Neuron (in vitro differentiated cells): ENCODE results near the gene FAM229A.
"Not testable (repeated sequence)": the region's sequence is repeated elsewhere in the genome, so short reads cannot be mapped to it uniquely, and the experiment has no call there.

ENCODE experiments used
- H2AFZ ChIP-seq: one replicate; pipeline ENCODE4 v1.6.1; 2013; ENCODE audit warnings: low read depth, mild to moderate bottlenecking, inconsistent platforms, low read length, moderate library complexity
- H3K27me3 ChIP-seq: one replicate; pipeline ENCODE4 v1.6.1; 2013; ENCODE audit warnings: low read length; ENCODE audit not compliant: insufficient read depth
- H3K36me3 ChIP-seq: one replicate; pipeline ENCODE4 v1.6.1; 2013; ENCODE audit warnings: low read length; ENCODE audit not compliant: insufficient read depth
- H3K4me1 ChIP-seq: one replicate; pipeline ENCODE4 v1.6.1; 2013; ENCODE audit warnings: low read length; ENCODE audit not compliant: insufficient read depth
- H3K4me3 ChIP-seq: 2 replicates; pipeline ENCODE4 v1.5.1; 2013; ENCODE audit warnings: mild to moderate bottlenecking, low read length, moderate library complexity
- H3K9me3 ChIP-seq: one replicate; pipeline ENCODE4 v1.6.1; 2013; ENCODE audit warnings: low read length

The FAM229A gene, protein sequence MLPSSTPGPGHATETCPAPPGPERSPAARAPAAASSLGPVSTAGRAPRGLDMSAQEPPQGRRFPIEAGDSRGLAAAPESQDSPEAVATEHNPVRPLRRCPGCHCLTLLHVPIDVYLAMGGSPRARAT

DNA sequence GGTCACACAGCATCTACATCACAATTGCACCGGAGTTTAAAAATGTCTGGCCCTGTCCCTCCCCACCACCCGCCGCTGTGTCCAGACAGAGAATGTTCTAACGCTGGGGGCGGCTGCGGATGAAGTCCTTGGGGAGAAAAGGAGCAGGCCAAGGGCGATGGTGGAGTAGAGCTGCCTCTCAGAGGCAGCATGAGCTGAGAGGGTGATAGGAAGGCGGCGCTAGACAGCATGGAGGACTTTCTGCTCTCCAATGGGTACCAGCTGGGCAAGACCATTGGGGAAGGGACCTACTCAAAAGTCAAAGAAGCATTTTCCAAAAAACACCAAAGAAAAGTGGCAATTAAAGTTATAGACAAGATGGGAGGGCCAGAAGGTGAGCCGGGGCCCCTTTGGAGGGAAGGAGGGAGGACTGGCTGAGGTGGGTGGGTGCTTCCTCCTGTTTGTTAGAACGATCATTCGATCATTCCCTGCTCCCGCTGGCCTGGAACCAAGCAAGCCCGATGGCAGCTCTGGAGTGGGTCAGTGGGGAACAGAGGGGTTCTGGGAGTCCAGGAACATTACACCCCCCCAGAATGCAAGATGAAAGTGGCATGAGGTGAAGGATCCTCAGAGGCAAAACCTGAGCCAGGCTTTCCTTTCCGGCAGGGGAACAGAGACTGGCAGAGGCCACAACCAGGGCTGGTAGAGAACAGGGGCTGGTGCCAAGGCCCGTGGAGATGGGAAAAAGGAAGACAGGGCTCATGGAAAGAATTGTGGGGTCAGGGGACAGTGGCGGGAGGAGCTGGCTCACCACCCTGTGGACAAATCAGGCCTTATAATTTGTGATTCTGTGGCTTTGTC, at the start of gene FAM229A, which contains the start of gene TSSK3:
Gene FAM229A (minus strand): TSS at position 12 of the 840 bp plus-strand sequence. CDS start 394 bp downstream, outside the sequence.
Gene TSSK3 (plus strand): TSS at position 66 of the 840 bp plus-strand sequence. CDS start 163 bp downstream, at position 229.
- H3K4me1 ChIP-seq, result no peaks in the 10 kb centered on the region
- no peak within 1 kb of the TSS for H2AFZ ChIP-seq
- no peak within 1 kb of the TSS for H3K4me3 ChIP-seq
- no peaks in the 10 kb centered on the region for H3K9me3 ChIP-seq
- peaks cover 53% of the 10 kb centered on the region for H3K36me3 ChIP-seq
- H3K27me3 ChIP-seq, result no peaks in the 10 kb centered on the region

DNA sequence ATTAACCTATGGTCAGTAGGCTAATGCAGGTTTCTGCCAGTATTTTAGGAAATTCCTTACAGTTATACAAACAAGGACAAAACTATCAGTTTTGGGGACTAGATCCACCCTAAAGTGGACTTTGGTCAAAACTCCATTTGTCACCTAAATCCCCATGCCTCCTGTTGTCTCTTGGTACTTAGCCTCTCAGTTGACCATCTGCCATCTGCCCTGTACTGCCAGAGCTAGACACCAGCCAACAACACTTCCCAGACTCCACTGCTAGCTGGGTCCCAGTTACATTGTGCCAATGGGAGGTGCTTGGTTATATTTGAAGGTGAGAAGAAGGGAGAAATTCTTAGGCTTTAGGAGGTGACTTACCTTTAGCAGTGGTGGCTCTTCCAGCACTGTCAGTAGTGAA, 49.0 kb upstream of the FAM229A start:
- no peak overlapping the region for H3K4me3 ChIP-seq
- no peaks in the 10 kb centered on the region for H3K4me1 ChIP-seq
- no peak overlapping the region for H2AFZ ChIP-seq
- no peaks in the 10 kb centered on the region for H3K27me3 ChIP-seq
- no peaks in the 10 kb centered on the region for H3K36me3 ChIP-seq
- peaks cover 12% of the 10 kb centered on the region for H3K9me3 ChIP-seq

DNA sequence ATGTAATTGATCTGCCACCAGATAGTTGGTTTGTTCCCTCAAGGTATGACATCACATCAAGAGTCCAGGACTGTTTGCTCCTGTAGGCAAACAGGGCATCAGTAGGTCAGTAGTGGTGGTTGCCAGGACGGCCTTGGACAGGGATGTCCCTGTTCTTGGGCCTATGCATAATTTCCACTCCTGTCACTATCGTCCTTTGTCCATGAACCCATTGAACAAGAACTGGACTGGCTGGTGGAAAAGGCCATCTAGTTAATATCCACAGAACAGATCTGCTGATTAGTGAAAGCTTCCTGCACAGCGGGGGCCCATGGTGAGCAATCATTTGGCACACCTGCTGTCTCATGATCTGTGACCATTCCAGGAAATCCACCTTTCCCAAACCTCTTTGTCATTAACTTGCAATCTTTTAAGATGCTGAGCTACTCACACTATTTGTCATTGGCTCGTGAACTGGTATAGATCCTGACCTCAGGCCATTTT, 44.4 kb upstream of the FAM229A start:
- H3K4me1 ChIP-seq, result no peaks in the 10 kb centered on the region
- no peaks in the 10 kb centered on the region for H3K36me3 ChIP-seq
- no peaks in the 10 kb centered on the region for H3K27me3 ChIP-seq
- no peak overlapping the region for H3K4me3 ChIP-seq
- peaks cover 3% of the 10 kb centered on the region for H3K9me3 ChIP-seq
- no peak overlapping the region for H2AFZ ChIP-seq

DNA sequence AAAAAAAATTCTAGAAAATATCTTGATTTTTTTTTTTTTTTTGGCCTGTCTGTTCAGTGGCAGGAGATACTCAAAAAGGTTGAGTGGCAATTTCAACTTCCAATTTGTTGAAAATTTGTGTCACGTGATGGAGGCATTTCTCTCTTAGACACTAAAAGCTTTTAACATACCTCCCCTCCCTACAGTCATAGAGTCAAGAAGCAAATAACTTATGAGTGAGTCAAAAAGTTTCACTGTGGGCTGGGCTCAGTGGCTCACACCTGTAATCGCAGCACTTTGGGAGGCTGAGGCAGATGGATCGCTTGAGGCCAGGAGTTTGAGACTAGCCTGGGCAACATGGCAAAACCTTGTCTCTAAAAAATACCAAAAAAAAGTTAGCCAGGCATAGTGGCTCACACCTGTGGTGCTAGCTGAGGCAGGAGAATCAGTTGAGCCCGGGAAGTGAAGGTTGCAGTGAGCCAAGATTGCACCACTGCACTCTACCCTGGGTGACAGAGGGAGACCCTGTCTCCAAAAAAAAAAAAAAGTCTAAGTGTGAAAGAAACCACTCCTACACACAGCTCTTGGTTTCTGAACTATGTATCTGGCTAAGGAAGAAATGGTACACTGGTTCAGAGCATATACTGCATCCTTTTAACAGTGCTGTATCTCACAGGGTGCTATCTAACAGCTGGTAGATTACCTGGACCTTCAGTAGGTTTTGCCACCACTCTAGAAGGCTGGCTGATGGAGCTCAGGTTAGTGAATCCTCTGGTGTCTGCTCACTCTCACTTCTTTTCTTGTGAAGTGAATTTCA, 43.6 kb upstream of the FAM229A start:
- H2AFZ ChIP-seq, result no peak overlapping the region
- H3K4me3 ChIP-seq, result no peak overlapping the region
- H3K36me3 ChIP-seq, result no peaks in the 10 kb centered on the region
- peaks cover 3% of the 10 kb centered on the region for H3K9me3 ChIP-seq
- no peaks in the 10 kb centered on the region for H3K4me1 ChIP-seq
- no peaks in the 10 kb centered on the region for H3K27me3 ChIP-seq

DNA sequence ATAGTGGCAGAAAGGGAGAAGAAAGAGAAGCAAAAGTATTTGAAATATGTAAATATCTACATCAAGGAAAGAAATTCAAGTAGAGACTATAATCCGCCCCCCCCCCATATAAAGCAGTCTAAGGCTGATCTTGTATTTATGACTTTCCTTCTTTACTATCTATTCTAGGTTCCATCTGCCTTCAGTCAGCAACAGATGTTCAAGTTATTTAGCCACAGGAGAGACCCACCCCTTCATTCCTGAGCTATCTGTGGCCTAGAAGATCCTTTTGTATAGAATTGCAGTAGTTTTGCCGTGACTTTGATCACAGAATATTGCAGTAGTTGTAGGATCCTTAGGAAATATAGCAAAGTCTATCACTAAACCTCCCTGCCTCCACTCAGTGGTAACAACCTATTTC, 42.7 kb upstream of the FAM229A start:
- H3K36me3 ChIP-seq, result no peaks in the 10 kb centered on the region
- H3K4me3 ChIP-seq, result no peak overlapping the region
- no peak overlapping the region for H2AFZ ChIP-seq
- no peaks in the 10 kb centered on the region for H3K27me3 ChIP-seq
- peaks cover 3% of the 10 kb centered on the region for H3K9me3 ChIP-seq
- H3K4me1 ChIP-seq, result no peaks in the 10 kb centered on the region

DNA sequence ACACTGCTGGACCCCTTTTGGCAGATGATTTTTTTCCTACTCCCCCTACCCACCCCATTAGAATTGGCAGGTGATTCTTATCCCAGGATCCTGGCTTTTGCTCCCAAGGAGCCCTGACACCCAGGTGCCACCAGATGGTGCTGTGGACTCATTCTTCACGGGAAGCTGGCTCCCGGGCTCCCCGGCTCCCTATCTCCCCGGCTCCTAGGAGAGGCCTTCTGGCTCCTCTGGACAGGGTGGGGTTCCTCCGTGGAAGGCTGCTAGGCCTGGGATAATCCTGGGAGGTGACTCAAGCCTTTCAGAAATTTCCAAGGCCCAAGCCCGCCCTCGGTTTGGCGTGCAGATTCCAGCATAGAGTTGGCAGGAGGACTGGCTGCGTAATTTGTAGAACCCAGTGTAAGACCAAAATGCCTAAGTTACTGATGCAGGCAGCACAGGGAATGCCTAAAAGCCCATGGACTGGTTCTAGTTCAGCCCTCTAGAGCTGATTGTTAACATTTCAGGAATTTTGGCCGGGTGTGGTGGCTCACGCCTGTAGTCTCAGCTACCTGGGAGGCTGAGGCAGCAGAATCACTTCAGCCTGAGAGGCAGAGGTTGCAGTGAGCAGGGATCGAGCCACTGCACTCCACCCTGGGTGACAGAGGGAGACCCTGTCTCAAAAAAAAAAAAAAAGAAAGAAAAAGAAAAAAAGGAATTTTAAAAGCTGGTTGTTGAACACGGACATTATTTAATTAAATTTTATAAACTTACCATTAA, 38.8 kb upstream of the FAM229A start:
- Histone ChIP-seq H3K4me3 (no peak overlapping the region), H3K9me3 (no peaks in the 10 kb centered on the region), H3K36me3 (no peaks in the 10 kb centered on the region), H3K4me1 (no peaks in the 10 kb centered on the region), H2AFZ (no peak overlapping the region), H3K27me3 (no peaks in the 10 kb centered on the region)

DNA sequence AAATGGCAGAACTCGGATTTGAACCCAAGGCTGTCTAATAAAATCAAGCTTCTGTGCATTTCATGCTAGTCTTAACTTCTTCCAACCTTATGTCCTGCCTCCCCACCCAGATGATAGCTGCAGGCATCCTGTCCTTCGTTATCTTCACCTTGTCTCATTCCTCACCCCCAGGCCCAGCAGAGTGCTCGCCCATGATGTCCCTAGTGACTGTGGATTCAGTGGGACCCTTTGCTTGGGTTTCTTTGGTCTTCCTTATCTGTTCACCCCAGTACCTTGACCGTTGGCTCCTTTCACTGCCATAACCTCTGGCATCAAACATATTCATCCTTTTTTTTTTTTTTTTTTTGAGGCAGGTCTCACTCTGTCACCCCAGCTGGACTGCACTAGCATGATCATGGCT, 37.6 kb upstream of the FAM229A start:
- no peaks in the 10 kb centered on the region for H3K9me3 ChIP-seq
- no peaks in the 10 kb centered on the region for H3K4me1 ChIP-seq
- no peak overlapping the region for H3K4me3 ChIP-seq
- no peak overlapping the region for H2AFZ ChIP-seq
- H3K27me3 ChIP-seq, result no peaks in the 10 kb centered on the region
- H3K36me3 ChIP-seq, result no peaks in the 10 kb centered on the region

DNA sequence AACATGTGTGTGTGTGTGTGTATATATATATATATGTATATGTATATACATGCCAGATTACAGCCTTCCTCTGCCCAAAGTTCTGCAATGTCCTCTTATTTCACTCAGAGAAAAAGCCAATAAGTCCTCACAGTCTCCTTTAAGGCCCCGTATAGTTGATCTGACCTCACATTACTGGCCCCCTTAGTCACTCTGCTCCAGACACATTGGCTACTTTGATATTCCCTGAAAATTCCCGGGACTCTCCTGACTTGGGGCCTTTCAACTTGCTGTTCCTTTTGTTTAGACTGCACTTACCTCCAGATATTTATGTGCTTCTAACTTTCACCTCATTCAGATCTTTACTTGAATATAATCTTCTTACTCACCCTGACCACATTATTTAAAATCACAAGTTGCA, 36.1 kb upstream of the FAM229A start:
- Histone ChIP-seq H3K4me1 (peaks cover 4% of the 10 kb centered on the region), H3K36me3 (no peaks in the 10 kb centered on the region), H3K27me3 (no peaks in the 10 kb centered on the region), H2AFZ (no peak overlapping the region), H3K9me3 (no peaks in the 10 kb centered on the region), H3K4me3 (no peak overlapping the region)

DNA sequence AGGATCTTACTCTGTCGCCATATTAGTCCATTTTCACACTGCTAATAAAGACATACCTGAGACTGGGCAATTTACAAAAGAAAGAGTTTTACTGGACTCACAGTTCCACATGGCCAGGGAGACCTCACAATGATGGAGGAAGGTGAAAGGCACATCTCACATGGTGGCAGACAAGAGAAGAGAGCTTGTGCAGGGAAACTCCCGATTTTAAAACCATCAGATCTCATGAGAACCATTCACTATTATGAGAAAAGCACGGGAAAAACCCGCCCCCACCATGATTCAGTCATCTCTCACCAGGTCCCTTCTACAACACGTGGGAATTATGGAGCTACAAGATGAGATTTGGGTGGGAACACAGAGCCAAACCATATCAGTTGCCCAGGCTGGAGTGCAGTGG, 34.2 kb upstream of the FAM229A start:
- H3K36me3 ChIP-seq, H3K27me3 ChIP-seq, H3K9me3 ChIP-seq, H3K4me3 ChIP-seq, H2AFZ ChIP-seq: not testable (repeated sequence)
- H3K4me1 ChIP-seq, result peaks cover 15% of the 10 kb centered on the region

DNA sequence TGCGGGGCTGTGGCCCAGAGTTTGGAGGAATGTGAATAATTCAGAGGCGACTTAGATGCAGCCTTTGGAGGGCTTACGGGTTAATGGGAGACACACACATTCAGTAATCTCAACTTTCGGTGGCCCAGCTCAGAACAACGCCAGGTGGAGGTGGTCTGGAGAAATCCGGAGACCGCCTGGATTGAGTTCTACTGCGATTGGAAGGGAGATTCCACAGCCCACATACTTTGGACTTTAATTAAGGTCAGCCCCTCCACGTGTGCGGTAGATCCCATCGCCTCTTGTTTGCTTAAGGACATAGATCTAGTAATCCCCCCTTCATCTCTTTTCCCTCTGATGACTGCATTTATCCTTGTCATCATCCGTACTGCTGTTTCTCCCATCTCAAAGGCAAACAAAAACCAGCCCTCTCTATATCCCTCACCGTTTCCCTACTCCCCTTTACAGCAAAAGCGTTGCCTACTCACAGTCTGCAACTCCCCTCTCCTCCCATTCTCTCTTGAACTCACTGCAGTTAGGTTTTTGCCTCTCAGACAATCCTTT, 32.7 kb upstream of the FAM229A start:
- peak overlapping the region; percentile 75 for H3K4me3 ChIP-seq
- H3K27me3 ChIP-seq, result no peaks in the 10 kb centered on the region
- peaks cover 15% of the 10 kb centered on the region for H3K4me1 ChIP-seq
- H3K9me3 ChIP-seq, result no peaks in the 10 kb centered on the region
- H2AFZ ChIP-seq, result no peak overlapping the region
- H3K36me3 ChIP-seq, result peaks cover 23% of the 10 kb centered on the region

DNA sequence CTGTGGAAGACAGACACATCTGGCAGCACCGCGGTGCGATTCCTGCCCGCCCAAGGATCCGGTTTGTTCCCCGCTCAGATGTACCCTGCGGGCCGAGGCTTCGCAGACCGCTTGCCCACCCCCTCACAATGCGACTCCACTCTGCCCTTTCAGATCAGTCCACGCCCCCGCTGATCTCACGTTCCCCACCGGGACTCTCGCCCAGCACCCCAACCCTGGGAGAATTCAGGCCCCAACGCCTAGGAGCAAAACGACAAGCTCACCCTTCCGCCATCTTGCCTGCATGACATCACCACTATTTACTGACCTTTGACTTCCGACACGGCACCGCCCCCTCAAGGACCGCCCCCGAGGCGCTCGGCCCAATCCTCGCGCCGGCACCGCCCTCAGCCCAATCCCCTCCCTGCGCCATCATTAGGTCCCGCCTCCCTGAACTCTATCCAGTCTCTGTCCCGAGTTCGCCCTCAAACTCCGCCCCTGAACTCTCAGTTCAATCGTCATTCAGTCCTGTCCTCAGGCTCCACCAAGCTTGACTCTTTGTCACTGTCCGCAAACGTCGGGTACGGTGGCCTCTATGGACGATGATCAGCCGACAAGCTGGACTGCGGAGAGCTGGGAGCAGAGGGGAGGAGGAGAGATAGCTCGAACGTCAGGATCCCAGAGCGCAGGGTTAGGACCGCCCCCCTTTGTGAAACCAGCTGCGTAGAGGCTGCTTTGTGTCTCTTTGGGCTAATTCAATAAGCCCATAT, 32.0 kb upstream of the FAM229A start, which contains the start of gene BSDC1:
Gene BSDC1 (minus strand): TSS at position 301 of the 749 bp plus-strand sequence. CDS start 27 bp downstream, at position 274.
- H3K9me3 ChIP-seq, result peaks cover 1% of the 10 kb centered on the region
- no peaks in the 10 kb centered on the region for H3K27me3 ChIP-seq
- H2AFZ ChIP-seq, result no peak within 1 kb of the TSS
- peaks cover 15% of the 10 kb centered on the region for H3K4me1 ChIP-seq
- peaks cover 28% of the 10 kb centered on the region for H3K36me3 ChIP-seq
- peak within 1 kb of the TSS; percentile 83 for H3K4me3 ChIP-seq

DNA sequence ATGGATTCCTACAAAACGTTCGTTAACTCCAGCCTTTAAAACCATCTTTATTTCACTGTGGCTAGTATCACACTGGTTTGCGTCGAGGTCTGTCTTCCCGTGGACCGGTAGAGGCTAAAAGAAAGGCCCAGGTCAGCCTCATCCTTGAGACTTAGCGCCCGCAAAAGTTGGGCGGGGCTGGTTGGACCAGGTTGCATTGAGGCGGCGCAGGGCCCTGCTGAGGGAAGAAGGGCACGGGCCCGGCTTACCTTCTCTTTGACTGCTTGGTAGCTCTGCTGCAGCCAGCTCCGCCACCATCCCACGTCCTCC, 31.5 kb upstream of the FAM229A start:
- peaks cover 30% of the 10 kb centered on the region for H3K36me3 ChIP-seq
- H2AFZ ChIP-seq, result no peak overlapping the region
- H3K9me3 ChIP-seq, result peaks cover 2% of the 10 kb centered on the region

More for the DNA sequence above, 31.5 kb upstream of the FAM229A start:
- Histone ChIP-seq H3K4me1 (peaks cover 15% of the 10 kb centered on the region), H3K4me3 (peak overlapping the region; percentile 83), H3K27me3 (no peaks in the 10 kb centered on the region)
